ENCODE results near the gene IGF2BP1. TPM values are rescaled to one million over a fixed set of nuclear protein-coding genes. Genes with fewer than 3 reads are reported as not detected.

The IGF2BP1 gene
- total RNA-seq, 5 donors from 2014 or later (not counting 1 experiment from before 2014, with no cell fraction given) = 0.43 to 1.4 (median 0.61) TPM; not detected in 2

Other genes with a start within 250 kb of the IGF2BP1 start
- not detected for gene TTLL6, start 180.2 kb upstream of the IGF2BP1 start, total RNA-seq
- gene CALCOCO2, start 166.3 kb upstream of the IGF2BP1 start, total RNA-seq = 100 to 1,000 TPM; 103 to 161 (median 129) TPM
- gene ATP5MC1, start 104.6 kb upstream of the IGF2BP1 start, total RNA-seq = 10 to 100 TPM; 29.3 to 45.9 (median 35.2) TPM
- gene UBE2Z, start 89.0 kb upstream of the IGF2BP1 start, total RNA-seq = 10 to 100 TPM; 78.2 to 98.4 (median 91.6) TPM
- gene SNF8, start 52.5 kb upstream of the IGF2BP1 start, total RNA-seq = 10 to 100 TPM; 55.6 to 71.7 (median 65.3) TPM
- not detected for gene GIP, start 28.8 kb upstream of the IGF2BP1 start, total RNA-seq
- gene B4GALNT2, start 135.4 kb downstream of the IGF2BP1 start, total RNA-seq = under 1 TPM in 2 of 5 donors, not detected in 3; 0.03 to 0.19 TPM
- gene GNGT2, start 213.2 kb downstream of the IGF2BP1 start, total RNA-seq = 1 to 10 TPM; 4.5 to 6.3 (median 5.0) TPM
- gene ABI3, start 213.3 kb downstream of the IGF2BP1 start, total RNA-seq = 10 to 100 TPM; 10.4 to 21.7 (median 18.3) TPM
- under 1 TPM in 1 of 5 donors, not detected in 4; 0.13 TPM for gene PHOSPHO1, start 233.4 kb downstream of the IGF2BP1 start, total RNA-seq